K562 (cell line): ENCODE measurements around the gene ANO1. TPM values are rescaled to one million over a fixed set of nuclear protein-coding genes. Genes with fewer than 3 reads are reported as not detected.
A peak's percentile ranks its signal among the peaks of the same experiment; 100 is the strongest.

Experiments
- ATAC-seq: fragments of 200-7000 bp; cut with Tn5 transposase; 3 replicates; pipeline ENCODE4 v1.9.1; 2020; ENCODE audit warnings: moderate library complexity
- BruUV-seq: library from RNA; stranded (reverse); fragments of 400-500 nt; replicated peaks from 2 replicates; lab custom pipeline; 2021; lab: Mats Ljungman, UMichigan
- CTCF ChIA-PET: fragments of 300-600 bp; formaldehyde crosslinking; extraction: SDS; loops from one replicate; lab custom pipeline; 2021; ENCODE audit warnings: low intra/inter-chr PET ratio; lab: Yijun Ruan, JAX
- POLR2A ChIA-PET: fragments of 300-600, 350-650 bp; sonication (Branson Sonifier 250); formaldehyde crosslinking; extraction: SDS; loops from one replicate; lab custom pipeline; 2021; ENCODE audit warnings: antibody characterized with exemption, inconsistent platforms; lab: Yijun Ruan, JAX
- DNase-seq, 4 experiments: peaks; one replicate each; pipeline versions ENCODE4 v3.0.0 to v3.0.0-alpha.2; 2011 to 2018; ENCODE audit warnings: low spot score in 3 of 4, mixed read lengths in 3 of 4; ENCODE audit errors: extremely low read depth in 1 of 4
- FAIRE-seq: peaks from 2 replicates; lab custom pipeline; 2011; peaks lifted over from hg19 to GRCh38; lab: Jason Lieb, UNC
- H2AFZ ChIP-seq: 2 replicates; pipeline ENCODE4 v1.6.0; 2011; ENCODE audit warnings: low read depth, low read length, control low read depth, inconsistent platforms
- H3K27ac ChIP-seq: fragments of 200-600 bp; 3 replicates; pipeline ENCODE4 v1.8.0; 2011; ENCODE audit warnings: low read depth, mild to moderate bottlenecking, control low read depth, inconsistent platforms, low read length, moderate library complexity, mixed read lengths; ENCODE audit errors: extremely low read depth
- H3K27me3 ChIP-seq, 2 experiments: fragments of 300-600 bp in 1 of 2; 2 replicates in 1 of 2; 3 replicates in 1 of 2; pipeline versions ENCODE4 v1.6.0 to v1.8.0; 2011; ENCODE audit warnings: inconsistent platforms in 2 of 2, low read length in 2 of 2, mild to moderate bottlenecking in 1 of 2, mixed read lengths in 1 of 2, moderate library complexity in 1 of 2; ENCODE audit not compliant: control insufficient read depth in 2 of 2, insufficient read depth in 2 of 2
- H3K36me3 ChIP-seq: fragments of 300-600 bp; 3 replicates; pipeline ENCODE4 v1.8.0; 2011; ENCODE audit warnings: mild to moderate bottlenecking, low read length, inconsistent platforms; ENCODE audit not compliant: control insufficient read depth, insufficient read depth
- H3K4me1 ChIP-seq, 2 experiments: fragments of 200-600 bp in 1 of 2; replicated peaks in 1 of 2; 2 replicates in 1 of 2; 3 replicates in 1 of 2; pipeline versions ENCODE4 v1.5.1 to v1.8.0; 2011; ENCODE audit warnings: inconsistent platforms in 2 of 2, low read length in 2 of 2, mild to moderate bottlenecking in 1 of 2, mixed read lengths in 1 of 2, moderate library complexity in 1 of 2; ENCODE audit not compliant: control insufficient read depth in 2 of 2, insufficient read depth in 2 of 2
- H3K4me2 ChIP-seq: 2 replicates; pipeline ENCODE4 v1.6.1; 2011; ENCODE audit warnings: low read length, control low read depth, inconsistent platforms, mixed read lengths; ENCODE audit not compliant: insufficient read depth
- H3K4me3 ChIP-seq: fragments of 200-600 bp; sonication (generic), shearing (Covaris generic); 2 replicates; pipeline ENCODE4 v1.5.1; 2016; ENCODE audit warnings: control low read depth, inconsistent platforms
- H3K79me2 ChIP-seq: fragments of 200-600 bp; 3 replicates; pipeline ENCODE4 v1.8.0; 2011; ENCODE audit warnings: low read length, inconsistent platforms; ENCODE audit not compliant: control insufficient read depth, insufficient read depth
- H3K9ac ChIP-seq, 2 experiments: 2 replicates each; pipeline versions ENCODE4 v1.6.0 to v1.6.1; 2011; ENCODE audit warnings: low read depth in 2 of 2, low read length in 2 of 2, control low read depth in 1 of 2, inconsistent platforms in 1 of 2, mild to moderate bottlenecking in 1 of 2, mixed read lengths in 1 of 2; ENCODE audit not compliant: insufficient read depth in 1 of 2
- H3K9me1 ChIP-seq: one replicate; pipeline ENCODE4 v1.6.0; 2011; ENCODE audit warnings: inconsistent platforms, mild to moderate bottlenecking, low read length, moderate library complexity; ENCODE audit not compliant: control insufficient read depth, insufficient read depth
- H3K9me3 ChIP-seq: replicated peaks from 2 replicates; pipeline ENCODE4 v1.5.1; 2011; ENCODE audit warnings: low read depth, low read length, inconsistent platforms; ENCODE audit not compliant: control insufficient read depth, insufficient read depth
- H4K20me1 ChIP-seq: replicated peaks from 2 replicates; pipeline ENCODE4 v1.6.1; 2011; ENCODE audit warnings: low read length, inconsistent platforms, mixed read lengths; ENCODE audit not compliant: control insufficient read depth, insufficient read depth
- E2F8 ChIP-seq: fragments of 450-650 bp; IDR thresholded peaks from 2 replicates; pipeline ENCODE4 v1.7.1; 2018; ENCODE audit warnings: mild to moderate bottlenecking, low read depth; ENCODE audit not compliant: partially characterized antibody
- HMGXB4 ChIP-seq: sonication (generic); formaldehyde crosslinking; IDR thresholded peaks from 2 replicates; pipeline ENCODE4 v1.8.1; 2023; ENCODE audit warnings: mild to moderate bottlenecking, missing genetic modification reagents
- POLR2AphosphoS5 ChIP-seq: IDR thresholded peaks from 2 replicates; pipeline ENCODE4 v1.6.1; 2011; ENCODE audit warnings: mild to moderate bottlenecking, low read depth, low read length, moderate library complexity; ENCODE audit not compliant: control insufficient read depth, insufficient read depth
- SRSF9 ChIP-seq: fragments of 200-400 bp; formaldehyde crosslinking; IDR thresholded peaks from 2 replicates; pipeline ENCODE4 v1.6.1; 2017; ENCODE audit warnings: low read depth, low read length, borderline replicate concordance
- SUPT5H ChIP-seq: fragments of 450-650 bp; IDR thresholded peaks from 2 replicates; pipeline ENCODE4 v1.6.1; 2016
- ZBTB11 ChIP-seq, 3 experiments: fragments of 200-800 bp in 1 of 3; fragments of 250-450 bp in 1 of 3; fragments of 450-650 bp in 1 of 3; sonication (Bioruptor Pico) in 1 of 3; sonication (Bioruptor generic) in 1 of 3; formaldehyde crosslinking in 1 of 3; IDR thresholded peaks; 2 replicates each; pipeline versions ENCODE4 v1.6.1 to v1.8.0; 2016 to 2022; ENCODE audit warnings: mild to moderate bottlenecking in 2 of 3, missing genetic modification characterization in 2 of 3, missing compliant biosample characterization in 1 of 3, moderate library complexity in 1 of 3
- whole genome bisulfite sequencing: fragments of 100-300 bp; shearing (Covaris generic); methylation state at CpG from one replicate; pipeline ENCODE4 v1.1.6; 2016; ENCODE audit warnings: low coverage, mixed read lengths; ENCODE audit not compliant: insufficient coverage; ENCODE audit errors: missing lambda C conversion rate; 5-methylcytosine and 5-hydroxymethylcytosine counted together
- in situ Hi-C: fragments of 300-500 bp; cut with MboI; formaldehyde crosslinking; loops from 4 replicates; pipeline ENCODE4 v1.15.0; 2018; ENCODE audit warnings: inconsistent platforms, mixed read lengths
- intact Hi-C: fragments of 100-400 bp; cut with micrococcal nuclease; formaldehyde crosslinking; loops from 2 replicates; pipeline ENCODE4 v1.14.2; 2022
- polyA plus RNA-seq, 8 experiments: library from polyadenylated mRNA; depleted of rRNA in 4 of 8; stranded (reverse) in 5 of 8; unstranded in 3 of 8; fragments of >200 nt; fragmentation: Nextera tagmentation in 2 of 8; fragmentation: Illumina TruSeq in 1 of 8; extraction: Ambion mirVana in 2 of 8; extraction: Trizol in 1 of 8; gene quantifications; 2 replicates each; pipeline versions ENCODE4 v1.2.1 to v1.2.3, GENCODE V29; 2011 to 2014; ENCODE audit warnings: inconsistent platforms in 1 of 8, missing spikeins in 1 of 8
- total RNA-seq, 7 experiments: library from RNA; depleted of rRNA in 6 of 7; stranded (reverse); fragments of >200 nt in 6 of 7; fragmentation: Illumina TruSeq in 2 of 7; extraction: Trizol in 2 of 7; gene quantifications; 2 replicates each; pipeline versions ENCODE4 v1.2.1 to v1.2.3, GENCODE V29; 2011 to 2021; ENCODE audit warnings: low replicate concordance in 1 of 7

The ANO1 gene
- total and polyA plus RNA-seq, 9 of the 15 experiments (the other 6 are each of a cell fraction or from before 2014, with no cell fraction given): not detected

GRCh38 chr11:70205049-70205725, 127.1 kb downstream of the ANO1 start:
- peaks cover 50% of the 10 kb centered on the region for H3K79me2 ChIP-seq

More at GRCh38 chr11:70205049-70205725, 127.1 kb downstream of the ANO1 start:
- TF ChIP-seq POLR2AphosphoS5: peak; percentile 35; the same call in 1 of the 2 replicates
- 0 out of 2 replicates have a peak, but pooled peaks have one; percentile 5 for TF ChIP-seq SUPT5H
- TF ChIP-seq SRSF9: no peak
- no peak for TF ChIP-seq HMGXB4 (CRISPR knock-in tag)
- TF ChIP-seq ZBTB11 (CRISPR knock-in tag; IDR thresholded peaks at IDR 0.05): no peak
- no peak for TF ChIP-seq E2F8
- WGBS: 95% methylated on average over 10 of the region's 12 CpGs
- Histone ChIP-seq H3K9ac (peak overlapping the region; percentile 54 to 88; a peak in 2 of 4 replicates), H3K27me3 (no peaks in the 10 kb centered on the region), H2AFZ (no peak overlapping the region), H3K9me3 (no peaks in the 10 kb centered on the region; the same call in 1 of the 2 replicates), H3K4me3 (peak overlapping the region; percentile 94; the same call in 1 of the 2 replicates), H4K20me1 (peaks cover 32% of the 10 kb centered on the region), H3K4me1 (peaks cover 15 to 37% of the 10 kb centered on the region in 2 experiments; a peak in 4 of 5 replicates), H3K4me2 (peak overlapping the region; percentile 97), H3K9me1 (peaks cover 7% of the 10 kb centered on the region), H3K36me3 (peaks cover 38% of the 10 kb centered on the region), H3K27ac (peak overlapping the region; percentile 91; the same call in 1 of the 3 replicates)
- in situ Hi-C loops: no loop called here
- FAIRE-seq: no peak
- ChIA-PET CTCF (no interaction called here), POLR2A (interaction anchor here (0.6 to 2.2 kb wide), 6 partner anchors 13 to 192 kb away, joined by 3 to 6 read pairs (median 4); no protein-coding TSS in a partner anchor)
- DNase-seq: no peak
- BruUV-seq: no TSS peak
- ATAC-seq: no peak
- intact Hi-C loops: loop anchor here (10.0 kb wide), 2 partner anchors 190 to 240 kb away; partner anchors contain the start of gene CTTN
